H54 (cell line): Measurements from ENCODE around the gene ZBTB20.
A peak's percentile ranks its signal among the peaks of the same experiment; 100 is the strongest.

ENCODE experiments used
- DNase-seq: peaks from one replicate; pipeline ENCODE4 v3.0.0; 2011; ENCODE audit warnings: low spot score, mixed read lengths; ENCODE audit not compliant: insufficient read length
- FAIRE-seq: peaks from 3 replicates; lab custom pipeline; 2011; peaks lifted over from hg19 to GRCh38; lab: Jason Lieb, UNC
- POLR2A ChIP-seq: IDR thresholded peaks from 2 replicates; pipeline ENCODE4 v1.6.1; 2011; ENCODE audit warnings: low read depth, mild to moderate bottlenecking, low read length

ZBTB20 gene

GRCh38 chr3:115161168-115161834, 14.2 kb upstream of the ZBTB20 start:
- no peak for FAIRE-seq
- TF ChIP-seq POLR2A, result no peak
- no peak for DNase-seq

- no peak for TF ChIP-seq POLR2A
- DNase-seq (no peak), FAIRE-seq (no peak)
Observed at GRCh38 chr3:115160295-115160694, 13.2 kb upstream of the ZBTB20 start.

GRCh38 chr3:115156046-115156654, 9.1 kb upstream of the ZBTB20 start:
- DNase-seq, result no peak
- peak; percentile 6 for FAIRE-seq
- no peak for TF ChIP-seq POLR2A

- DNase-seq (no peak), FAIRE-seq (no peak)
- no peak for TF ChIP-seq POLR2A
Observed at GRCh38 chr3:115154611-115155010, 7.5 kb upstream of the ZBTB20 start.

- no peak for DNase-seq
- peak; percentile 15 for FAIRE-seq
- no peak for TF ChIP-seq POLR2A
Observed at GRCh38 chr3:115151921-115152320, 4.8 kb upstream of the ZBTB20 start.

- no peak for DNase-seq
- TF ChIP-seq POLR2A, result no peak
- FAIRE-seq, result no peak
Observed at GRCh38 chr3:115148142-115148790, 1.2 kb upstream of the ZBTB20 start.

GRCh38 chr3:115147329-115148141, 447 bp upstream of the ZBTB20 start:
- DNase-seq (peak; percentile 72), FAIRE-seq (peak; percentile 99)
- peak; percentile 56; the same call in 1 of the 2 replicates for TF ChIP-seq POLR2A

GRCh38 chr3:115146032-115146417, 1.1 kb downstream of the ZBTB20 start:
- TF ChIP-seq POLR2A, result peak; percentile 39; the same call in 1 of the 2 replicates
- peak; percentile 52 for DNase-seq
- FAIRE-seq, result peak; percentile 99

- peak; percentile 62 for FAIRE-seq
- TF ChIP-seq POLR2A, result no peak
- DNase-seq, result no peak
Observed at GRCh38 chr3:115141033-115141757, 5.9 kb downstream of the ZBTB20 start.

- FAIRE-seq (no peak), DNase-seq (no peak)
- no peak for TF ChIP-seq POLR2A
Observed at GRCh38 chr3:115139072-115139471, 8.0 kb downstream of the ZBTB20 start.

GRCh38 chr3:115134648-115135347, 12.3 kb downstream of the ZBTB20 start:
- DNase-seq (no peak), FAIRE-seq (no peak)
- TF ChIP-seq POLR2A, result no peak

GRCh38 chr3:115127208-115127607, 19.9 kb downstream of the ZBTB20 start:
- FAIRE-seq (no peak), DNase-seq (no peak)
- no peak for TF ChIP-seq POLR2A
